ENCODE data around the gene PRKACA. TPM values are rescaled to one million over a fixed set of nuclear protein-coding genes. Genes with fewer than 3 reads are reported as not detected.

The PRKACA gene
- total RNA-seq, 1 donor from 2014 or later, result 87.1 TPM

- intact Hi-C loops (cut with DNase I), result no loop called here
- peaks cover 4% of the 10 kb centered on the region for H3K4me1 ChIP-seq
- TF ChIP-seq CTCF (IDR thresholded peaks at IDR 0.05), result no peak
- peak in 1 of 2 donors; percentile 1 for ATAC-seq
- no peaks in the 10 kb centered on the region for H3K9me3 ChIP-seq
- DNase-seq, result no peak
- H3K27ac ChIP-seq, result no peak overlapping the region
- H3K4me3 ChIP-seq, result no peak overlapping the region
- H3K27me3 ChIP-seq (ENCODE audit: low read depth), result peaks cover 27% of the 10 kb centered on the region
- H3K36me3 ChIP-seq, result no peaks in the 10 kb centered on the region
Observed at GRCh38 chr19:14062558-14062855, 55.1 kb downstream of the PRKACA start.

DNA sequence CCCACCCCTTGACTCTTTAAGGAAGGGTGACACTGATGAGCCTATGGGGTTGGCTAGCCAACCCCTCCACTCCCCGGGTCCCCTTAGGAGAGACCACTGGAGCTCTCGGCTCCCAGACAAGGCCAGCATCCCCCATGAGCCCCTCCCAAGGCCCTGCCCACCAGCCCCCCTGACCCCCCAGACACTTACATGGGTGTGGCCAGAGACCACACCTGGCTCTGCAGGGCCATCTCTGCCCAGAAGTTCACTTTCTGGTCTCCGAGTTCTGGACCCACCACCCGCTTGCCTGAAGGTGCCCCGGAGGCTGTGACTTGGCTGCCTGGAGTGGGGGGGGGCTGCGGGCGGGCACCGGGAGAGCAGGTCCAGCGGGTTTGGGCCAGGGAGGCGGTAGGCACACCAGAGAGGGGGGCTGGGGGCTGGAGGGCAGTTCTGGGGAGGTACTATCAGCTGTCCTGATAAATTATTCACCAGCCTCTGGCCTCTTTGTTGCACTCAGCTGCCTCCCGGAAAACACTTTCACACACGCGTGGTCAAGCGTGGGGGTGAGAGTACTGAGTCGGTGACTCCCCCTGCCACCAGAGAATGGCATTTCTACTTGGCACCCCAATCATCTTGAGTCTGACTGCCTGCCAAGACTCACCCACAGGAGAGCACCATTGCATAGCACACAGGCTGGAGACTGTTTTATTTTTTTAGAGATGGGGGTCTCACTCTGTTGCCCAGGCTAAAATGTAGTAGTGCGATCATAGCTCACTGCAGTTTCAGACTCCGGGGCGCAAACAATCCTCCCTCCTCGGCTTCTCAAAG lies 55.6 kb downstream of the PRKACA start, which contains the start of gene PALM3:
TSS of gene PALM3 (minus strand) at position 326 of the 807 bp plus-strand sequence. CDS start at position 230, 96 bp downstream.
- Histone ChIP-seq H3K27me3 (ENCODE audit: low read depth) (peaks cover 27% of the 10 kb centered on the region), H3K9me3 (no peaks in the 10 kb centered on the region), H3K27ac (peak within 1 kb of the TSS; percentile 36), H3K4me3 (peak within 1 kb of the TSS; percentile 37), H3K4me1 (peaks cover 7% of the 10 kb centered on the region), H3K36me3 (no peaks in the 10 kb centered on the region)
- ATAC-seq, result peak; percentile 91 to 95
- intact Hi-C loops (cut with DNase I), result no loop called here
- no peak for TF ChIP-seq CTCF (IDR thresholded peaks at IDR 0.05)
- peak; percentile 81 for DNase-seq

GRCh38 chr19:14061081-14061749 lies 56.3 kb downstream of the PRKACA start:
- intact Hi-C loops (cut with DNase I), result no loop called here
- no peak for DNase-seq
- Histone ChIP-seq H3K4me1 (peaks cover 7% of the 10 kb centered on the region), H3K9me3 (no peaks in the 10 kb centered on the region), H3K27me3 (ENCODE audit: low read depth) (peaks cover 27% of the 10 kb centered on the region), H3K4me3 (peak overlapping the region; percentile 37), H3K27ac (peak overlapping the region; percentile 36), H3K36me3 (no peaks in the 10 kb centered on the region)
- no peak for TF ChIP-seq CTCF (IDR thresholded peaks at IDR 0.05)
- ATAC-seq, result peak; percentile 38 to 61

DNA sequence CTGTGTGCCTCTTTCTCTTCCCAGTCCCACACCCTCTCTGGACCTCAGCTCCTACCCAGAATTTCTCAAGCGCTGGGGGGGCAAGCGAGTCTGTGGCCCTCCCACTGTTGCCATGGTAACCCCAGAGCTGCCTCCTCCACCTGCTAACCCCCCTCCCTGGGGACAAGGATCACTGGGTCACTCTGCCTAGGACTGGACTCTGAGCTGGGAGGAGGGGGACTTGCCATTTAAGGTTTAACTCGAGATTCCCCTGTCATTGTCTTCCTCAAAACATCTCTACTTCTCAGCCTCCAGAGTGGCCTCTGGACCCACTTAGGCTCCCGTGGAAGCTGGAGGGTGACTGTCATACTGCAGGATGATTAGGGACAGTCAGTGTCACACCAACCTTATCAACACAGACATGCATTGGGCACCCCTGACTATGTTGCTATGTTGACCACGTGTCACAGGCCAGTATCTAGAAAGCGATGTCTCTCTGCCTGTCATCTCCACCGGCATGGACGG lies 57.9 kb downstream of the PRKACA start:
- no peaks in the 10 kb centered on the region for H3K9me3 ChIP-seq
- H3K27ac ChIP-seq, result no peak overlapping the region
- intact Hi-C loops (cut with DNase I), result no loop called here
- no peak overlapping the region for H3K4me3 ChIP-seq
- ATAC-seq, result no peak
- no peak for TF ChIP-seq CTCF (IDR thresholded peaks at IDR 0.05)
- no peaks in the 10 kb centered on the region for H3K36me3 ChIP-seq
- DNase-seq, result no peak
- peaks cover 27% of the 10 kb centered on the region for H3K27me3 ChIP-seq (ENCODE audit: low read depth)
- peaks cover 7% of the 10 kb centered on the region for H3K4me1 ChIP-seq

DNA sequence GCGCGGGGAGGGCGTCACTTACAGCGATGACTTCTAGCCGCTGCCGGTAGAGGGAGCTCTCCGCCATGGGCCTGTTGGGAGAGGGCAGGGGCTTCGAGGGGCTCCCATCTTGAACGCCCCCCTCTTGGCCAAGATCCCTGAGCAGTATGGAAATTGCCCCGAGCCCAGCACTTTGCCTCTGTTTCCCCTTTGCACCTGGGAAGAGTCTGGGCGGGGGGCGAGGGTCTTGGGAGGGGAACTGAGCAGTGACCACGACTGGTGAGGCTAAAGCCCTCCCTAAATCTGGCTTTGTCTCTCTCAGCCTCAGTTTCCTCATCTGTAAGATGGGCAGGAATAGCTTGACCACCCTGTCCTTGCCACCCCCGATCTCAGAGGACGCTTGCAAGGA lies 58.5 kb downstream of the PRKACA start:
- no peaks in the 10 kb centered on the region for H3K36me3 ChIP-seq
- no peak for ATAC-seq
- H3K4me1 ChIP-seq, result peaks cover 7% of the 10 kb centered on the region
- intact Hi-C loops (cut with DNase I), result no loop called here
- no peak overlapping the region for H3K4me3 ChIP-seq
- H3K27me3 ChIP-seq (ENCODE audit: low read depth), result peaks cover 27% of the 10 kb centered on the region
- peak; percentile 58 for TF ChIP-seq CTCF (IDR thresholded peaks at IDR 0.05)
- no peak for DNase-seq
- H3K27ac ChIP-seq, result no peak overlapping the region
- no peaks in the 10 kb centered on the region for H3K9me3 ChIP-seq

Data from lower lobe of right lung (tissue), 2 donors.